MG63 (cell line): ENCODE results near the gene DAAM1. TPM values are rescaled to one million over a fixed set of nuclear protein-coding genes. Genes with fewer than 3 reads are reported as not detected.

Source experiments
- DNase-seq: peaks from one replicate; pipeline ENCODE4 v3.0.0-alpha.2; 2020
- H3K27me3 ChIP-seq: fragments of 250-450 bp; sonication (Bioruptor Pico); 2 replicates; pipeline ENCODE4 v1.5.1; 2020; ENCODE audit warnings: mild to moderate bottlenecking, moderate library complexity
- H3K36me3 ChIP-seq: fragments of 250-450 bp; sonication (Bioruptor Pico); 2 replicates; pipeline ENCODE4 v1.5.1; 2020; ENCODE audit warnings: mild to moderate bottlenecking, moderate library complexity
- H3K4me3 ChIP-seq: fragments of 250-450 bp; sonication (Bioruptor Pico); 2 replicates; pipeline ENCODE4 v1.5.1; 2020; ENCODE audit warnings: mild to moderate bottlenecking, moderate library complexity
- H3K9me3 ChIP-seq: fragments of 250-450 bp; sonication (Bioruptor Pico); 2 replicates; pipeline ENCODE4 v1.5.1; 2020; ENCODE audit warnings: mild to moderate bottlenecking, moderate library complexity
- total RNA-seq: library from RNA; depleted of rRNA; stranded (reverse); fragments of >200 nt; shearing (Covaris generic); gene quantifications from 2 replicates; pipeline ENCODE4 v1.2.3, GENCODE V29; 2014; ENCODE audit warnings: low replicate concordance

Gene DAAM1
- total RNA-seq, 1 experiment from 2014 or later: 5.2 TPM

DNA sequence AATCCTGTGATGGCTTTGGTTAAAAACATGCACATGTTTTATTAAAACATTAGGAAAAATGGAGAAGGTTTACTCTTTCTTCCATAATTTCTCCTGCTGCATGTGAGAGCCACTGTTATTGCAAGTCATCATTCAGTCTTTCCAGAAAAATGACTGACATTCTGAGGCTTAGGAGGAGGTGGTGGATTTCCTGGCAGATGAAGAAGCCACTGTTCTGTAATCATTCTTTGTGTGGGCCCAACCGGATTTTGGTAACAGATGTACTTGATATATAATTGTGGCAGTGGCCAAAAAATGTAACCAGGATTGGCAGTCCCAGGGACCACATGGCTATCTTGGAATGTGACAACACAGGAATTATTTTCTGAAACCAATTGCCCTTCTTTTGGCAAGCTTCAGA lies 120.2 kb downstream of the DAAM1 start:
- Histone ChIP-seq H3K27me3 (no peaks in the 10 kb centered on the region), H3K36me3 (no peaks in the 10 kb centered on the region), H3K9me3 (no peaks in the 10 kb centered on the region), H3K4me3 (no peak overlapping the region)
- DNase-seq: peak; percentile 23

DNA sequence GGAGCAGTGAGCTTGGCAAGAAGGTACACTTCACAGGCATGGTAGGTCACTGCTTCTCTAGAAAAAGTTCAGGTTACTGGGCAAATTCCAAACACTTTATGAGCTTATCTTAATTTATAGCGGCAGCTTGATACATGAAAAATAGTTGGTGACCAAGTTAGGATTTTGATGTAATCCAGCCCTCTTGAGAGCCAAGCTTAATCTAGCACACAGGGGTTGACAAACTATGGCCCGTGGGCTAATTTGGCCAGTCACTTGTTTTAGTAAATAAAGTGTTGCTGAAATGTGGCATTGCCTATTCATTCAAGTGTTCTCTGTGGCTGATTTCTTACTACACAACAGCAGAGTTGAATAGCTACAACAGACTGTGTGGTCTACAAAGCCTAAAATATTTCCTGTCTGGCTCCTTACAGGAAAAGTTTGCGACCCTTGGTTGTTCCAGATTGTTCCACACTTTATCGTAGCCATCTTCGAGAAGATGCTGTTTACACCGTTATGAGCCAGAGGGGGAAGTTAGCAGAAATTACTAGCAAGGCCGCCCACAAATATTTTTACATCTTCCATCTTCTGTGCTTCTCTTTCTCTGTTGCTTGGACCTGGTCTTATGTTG lies 120.9 kb downstream of the DAAM1 start:
- Histone ChIP-seq H3K36me3 (no peaks in the 10 kb centered on the region), H3K27me3 (no peaks in the 10 kb centered on the region), H3K4me3 (no peak overlapping the region), H3K9me3 (no peaks in the 10 kb centered on the region)
- no peak for DNase-seq

DNA sequence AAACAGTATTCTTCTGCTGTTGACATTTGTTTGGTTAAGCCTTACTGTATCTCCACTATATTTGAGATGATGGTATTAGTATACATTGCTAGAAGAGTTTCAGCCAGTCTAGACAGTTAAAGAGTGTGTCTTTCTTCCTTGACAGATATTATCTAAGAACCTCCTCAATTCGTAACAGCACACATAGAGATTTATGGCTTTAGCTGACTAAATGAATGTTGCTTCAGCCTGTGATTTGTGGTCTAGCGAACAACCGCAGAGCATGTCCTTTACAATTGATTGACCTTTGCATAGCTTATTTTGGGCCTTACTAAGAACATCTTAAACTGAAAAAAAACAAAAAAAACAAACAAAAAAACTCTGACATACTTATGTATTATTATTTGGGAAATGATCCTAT lies 122.2 kb downstream of the DAAM1 start:
- no peak for DNase-seq
- H3K27me3 ChIP-seq: no peaks in the 10 kb centered on the region
- H3K36me3 ChIP-seq: no peaks in the 10 kb centered on the region
- H3K9me3 ChIP-seq: no peaks in the 10 kb centered on the region
- no peak overlapping the region for H3K4me3 ChIP-seq

DNA sequence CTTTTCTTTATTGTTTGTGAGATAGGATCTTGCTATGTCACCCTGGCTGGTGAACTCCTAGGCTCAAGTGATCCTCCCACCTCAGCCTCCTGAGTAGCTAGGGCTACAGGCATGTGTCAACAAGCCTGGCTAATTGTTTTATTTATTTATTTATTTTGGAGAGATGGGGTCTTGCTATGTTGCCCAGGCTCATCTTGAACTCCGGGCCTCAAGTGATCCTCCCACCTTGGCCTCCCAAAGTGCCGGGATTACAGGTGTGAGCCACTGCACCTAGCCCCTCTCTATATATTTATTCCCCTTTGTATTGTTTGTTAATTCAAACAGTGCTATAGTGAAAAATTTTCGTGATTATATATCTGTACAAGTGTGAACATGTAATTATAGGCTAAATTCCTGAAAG lies 123.3 kb downstream of the DAAM1 start:
- Histone ChIP-seq H3K36me3 (no peaks in the 10 kb centered on the region), H3K9me3 (no peaks in the 10 kb centered on the region), H3K4me3 (no peak overlapping the region), H3K27me3 (no peaks in the 10 kb centered on the region)
- DNase-seq: no peak

DNA sequence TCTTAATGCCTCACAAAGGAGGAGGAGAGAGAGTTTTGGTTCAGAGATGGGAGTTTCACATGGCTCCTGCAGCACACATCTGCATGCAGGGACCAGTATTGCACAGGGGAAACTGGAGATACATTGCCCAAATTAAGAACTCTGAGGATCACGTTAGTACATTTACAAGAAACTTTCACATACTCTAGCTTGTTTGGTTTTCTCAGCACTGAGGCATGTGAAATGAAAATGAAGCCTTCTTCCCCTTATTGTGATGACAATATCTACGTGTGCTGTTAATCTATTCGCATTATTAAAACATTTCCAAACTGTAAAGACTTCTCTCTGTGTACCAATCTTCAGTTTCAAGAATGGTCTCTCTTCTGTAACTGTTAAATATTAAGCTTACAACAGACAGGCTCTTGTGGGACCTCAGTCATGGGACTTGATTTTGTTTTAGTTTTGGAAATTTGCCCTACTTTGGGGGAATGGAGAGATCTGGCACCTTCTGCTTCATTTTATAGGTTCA lies 124.7 kb downstream of the DAAM1 start:
- Histone ChIP-seq H3K27me3 (no peaks in the 10 kb centered on the region), H3K36me3 (no peaks in the 10 kb centered on the region), H3K4me3 (no peak overlapping the region), H3K9me3 (no peaks in the 10 kb centered on the region)
- no peak for DNase-seq

DNA sequence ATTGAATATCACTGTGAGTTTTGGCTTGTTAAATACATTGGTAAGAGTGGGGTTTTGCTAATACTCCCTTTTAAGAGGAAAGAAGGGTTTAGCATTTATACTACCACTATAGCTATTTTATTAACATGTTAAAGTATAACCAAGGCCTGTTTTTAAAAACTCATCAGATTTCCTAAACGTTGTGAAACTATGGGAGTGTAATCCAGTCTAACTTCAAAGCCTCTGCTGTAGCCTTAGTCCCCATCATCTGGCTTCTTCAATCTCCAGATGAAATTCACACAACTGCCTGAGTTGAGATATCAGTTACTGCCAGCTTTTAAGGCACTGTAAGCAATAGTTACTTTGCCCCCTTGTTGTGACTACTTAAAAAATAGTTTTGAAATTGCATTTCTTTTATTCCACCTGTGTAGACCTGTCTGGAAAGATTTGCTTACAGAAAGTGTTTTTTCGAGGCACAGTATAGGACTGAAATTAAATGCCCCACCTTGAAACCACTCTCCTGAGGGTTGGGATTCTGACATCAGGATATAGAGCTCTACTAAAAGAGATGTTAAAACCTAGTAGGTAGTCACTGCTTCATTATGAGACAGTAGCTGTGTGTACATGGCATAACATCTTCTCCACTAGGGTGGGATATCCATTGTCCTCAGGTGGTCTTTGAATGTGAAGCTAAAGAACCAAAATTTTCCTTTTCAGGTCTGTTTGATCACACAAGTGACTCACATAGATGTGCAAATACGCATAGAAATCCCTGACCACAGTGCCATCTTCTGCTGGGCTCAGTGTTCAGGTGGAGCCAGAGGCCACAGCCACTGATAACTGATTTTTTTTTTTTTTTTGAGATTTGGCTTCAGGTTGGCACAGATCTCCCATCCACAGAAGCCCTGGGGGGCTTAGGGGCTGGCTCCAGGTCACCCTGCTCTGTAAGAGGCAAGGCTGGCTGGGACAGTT lies 125.5 kb downstream of the DAAM1 start:
- no peak for DNase-seq
- H3K9me3 ChIP-seq: no peaks in the 10 kb centered on the region
- H3K4me3 ChIP-seq: no peak overlapping the region
- H3K36me3 ChIP-seq: no peaks in the 10 kb centered on the region
- H3K27me3 ChIP-seq: no peaks in the 10 kb centered on the region

DNA sequence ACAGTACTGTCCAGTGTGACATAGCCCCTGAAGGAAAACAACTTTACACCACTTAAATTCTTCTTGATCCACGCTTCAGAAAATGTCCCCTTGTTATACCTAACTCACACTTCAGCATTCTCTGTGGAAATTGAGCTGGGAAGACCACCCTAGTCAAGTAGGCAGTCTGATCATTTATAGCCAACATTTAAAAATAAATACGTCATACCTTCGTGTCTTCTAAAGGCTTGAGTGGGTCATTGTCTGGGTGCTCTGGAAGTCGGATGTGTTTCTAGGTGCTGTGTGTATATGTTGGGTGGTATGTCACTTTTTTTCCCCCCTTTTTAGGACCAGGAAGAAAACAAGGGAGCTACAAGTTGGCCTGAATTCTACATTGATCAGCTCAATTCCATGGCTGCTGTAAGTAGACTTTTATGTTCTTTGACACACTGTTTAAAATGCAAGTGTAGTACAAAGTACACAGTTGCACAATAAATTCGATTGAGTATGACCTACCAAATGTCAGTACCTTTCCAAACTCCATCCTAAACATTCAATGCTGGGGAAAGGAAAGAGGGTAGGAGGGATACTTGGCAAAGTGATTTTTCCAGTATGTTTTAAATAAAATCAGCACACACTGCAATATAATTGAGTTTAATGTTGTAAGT lies 126.6 kb downstream of the DAAM1 start:
- no peak for DNase-seq
- no peaks in the 10 kb centered on the region for H3K36me3 ChIP-seq
- H3K27me3 ChIP-seq: no peaks in the 10 kb centered on the region

DNA sequence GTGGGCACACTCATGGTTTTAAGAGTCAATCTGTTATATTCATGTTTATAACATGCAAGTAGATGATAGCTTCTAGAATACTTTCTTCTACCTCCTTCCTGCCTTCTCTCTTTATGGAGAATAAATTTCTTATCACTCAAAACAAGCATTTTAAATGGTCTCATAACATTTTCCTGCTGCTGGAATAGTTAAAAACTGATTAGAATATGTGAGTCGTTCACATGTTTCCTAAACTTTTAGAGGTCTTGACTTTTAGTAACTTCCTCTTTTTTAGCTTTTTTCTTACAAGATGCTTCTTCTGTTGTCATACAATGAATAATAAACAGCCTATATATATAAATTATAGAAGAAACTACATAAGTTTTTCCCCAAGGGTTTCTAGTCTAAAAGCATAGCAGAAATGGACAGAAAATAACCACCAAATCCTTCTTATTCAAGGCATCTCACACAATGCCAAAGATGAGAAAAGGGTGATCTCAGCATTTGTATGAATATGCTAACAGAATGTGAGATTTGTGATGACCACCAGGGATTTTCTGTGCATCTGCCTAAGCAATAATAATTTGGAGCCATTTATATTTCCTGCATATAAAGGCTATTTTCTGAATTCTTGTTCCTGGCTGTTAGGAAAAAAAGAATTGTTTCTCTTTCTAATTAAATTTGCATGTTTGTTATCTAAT lies 127.8 kb downstream of the DAAM1 start:
- Histone ChIP-seq H3K27me3 (no peaks in the 10 kb centered on the region), H3K9me3 (no peaks in the 10 kb centered on the region), H3K36me3 (no peaks in the 10 kb centered on the region), H3K4me3 (no peak overlapping the region)
- no peak for DNase-seq

More for the DNA sequence above, 126.6 kb downstream of the DAAM1 start:
- H3K4me3 ChIP-seq: no peak overlapping the region
- no peaks in the 10 kb centered on the region for H3K9me3 ChIP-seq

DNA sequence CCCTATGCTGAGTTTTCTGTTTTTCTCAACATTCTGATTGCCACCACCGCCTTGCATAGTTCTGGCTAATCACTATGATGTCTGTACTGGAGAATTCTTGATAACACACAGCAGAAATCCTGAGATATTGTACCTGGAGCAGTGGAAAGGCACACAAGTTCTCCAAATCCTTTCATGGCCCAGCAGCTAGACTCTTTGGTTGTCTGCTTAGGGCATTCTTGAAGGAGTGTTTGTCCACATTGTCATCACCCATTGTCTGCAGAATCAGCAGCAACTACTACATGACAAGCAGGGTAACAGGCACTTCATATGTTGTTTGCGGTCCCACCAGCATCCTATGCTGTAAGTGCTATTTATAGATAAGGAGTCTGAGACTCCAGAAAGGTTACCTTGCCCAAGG lies 128.9 kb downstream of the DAAM1 start:
- DNase-seq: no peak
- H3K36me3 ChIP-seq: no peaks in the 10 kb centered on the region
- no peak overlapping the region for H3K4me3 ChIP-seq
- H3K27me3 ChIP-seq: no peaks in the 10 kb centered on the region
- H3K9me3 ChIP-seq: no peaks in the 10 kb centered on the region

DNA sequence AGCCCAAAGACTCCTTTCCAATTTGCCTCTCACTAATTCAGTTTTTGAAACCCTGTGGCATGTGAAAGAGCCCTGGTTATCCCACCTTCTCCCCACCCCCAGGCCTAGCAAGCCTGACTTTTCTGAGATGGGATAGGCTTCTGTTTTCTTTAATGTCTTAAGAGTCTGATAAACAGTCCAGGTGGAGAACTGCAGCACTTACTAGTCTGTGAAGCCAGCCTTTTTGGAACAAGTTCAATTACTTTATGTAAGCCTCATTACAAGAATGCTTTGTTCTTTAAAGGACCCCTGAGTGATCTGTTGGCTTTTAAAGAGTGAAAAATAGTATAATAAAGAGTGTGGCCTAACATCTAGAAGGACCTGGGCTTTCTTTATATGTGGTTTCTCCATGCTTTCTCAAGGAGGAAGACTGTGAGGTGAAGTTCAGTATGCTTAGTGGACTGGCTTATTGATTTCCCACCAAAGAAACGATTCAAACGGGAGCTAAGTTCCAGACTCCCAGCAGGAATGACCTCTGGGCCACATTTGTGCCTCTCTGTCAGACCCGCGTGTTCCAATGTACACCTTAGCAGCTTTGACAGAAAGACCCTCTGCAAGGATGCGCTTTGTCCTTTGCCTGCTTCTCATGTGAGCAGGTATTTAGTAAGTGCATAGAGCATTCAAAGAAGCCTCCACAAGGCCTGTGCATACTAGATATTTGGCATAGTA lies 129.5 kb downstream of the DAAM1 start:
- H3K4me3 ChIP-seq: no peak overlapping the region
- no peaks in the 10 kb centered on the region for H3K36me3 ChIP-seq
- DNase-seq: no peak
- no peaks in the 10 kb centered on the region for H3K27me3 ChIP-seq
- H3K9me3 ChIP-seq: no peaks in the 10 kb centered on the region

DNA sequence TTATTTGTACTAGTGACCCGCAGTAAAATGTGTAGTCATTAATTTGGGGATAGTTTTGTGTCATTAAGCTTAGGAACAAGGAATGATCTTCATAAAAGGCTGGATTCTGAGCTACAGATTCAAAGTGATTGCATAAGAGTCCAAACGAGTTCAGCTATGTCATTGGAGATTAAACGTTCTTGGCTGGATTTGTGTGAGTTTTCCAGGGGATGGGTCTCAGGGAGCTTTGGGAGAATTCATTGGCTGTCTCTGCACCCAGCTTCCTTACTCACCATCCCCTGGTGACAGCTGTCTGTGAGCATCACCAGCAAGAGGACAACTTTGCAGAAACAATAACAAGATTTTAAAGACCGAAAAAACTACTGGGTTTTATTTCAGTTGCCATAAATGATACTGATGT lies 130.4 kb downstream of the DAAM1 start:
- H3K36me3 ChIP-seq: no peaks in the 10 kb centered on the region
- H3K9me3 ChIP-seq: no peaks in the 10 kb centered on the region
- DNase-seq: no peak
- H3K4me3 ChIP-seq: no peak overlapping the region
- H3K27me3 ChIP-seq: no peaks in the 10 kb centered on the region

DNA sequence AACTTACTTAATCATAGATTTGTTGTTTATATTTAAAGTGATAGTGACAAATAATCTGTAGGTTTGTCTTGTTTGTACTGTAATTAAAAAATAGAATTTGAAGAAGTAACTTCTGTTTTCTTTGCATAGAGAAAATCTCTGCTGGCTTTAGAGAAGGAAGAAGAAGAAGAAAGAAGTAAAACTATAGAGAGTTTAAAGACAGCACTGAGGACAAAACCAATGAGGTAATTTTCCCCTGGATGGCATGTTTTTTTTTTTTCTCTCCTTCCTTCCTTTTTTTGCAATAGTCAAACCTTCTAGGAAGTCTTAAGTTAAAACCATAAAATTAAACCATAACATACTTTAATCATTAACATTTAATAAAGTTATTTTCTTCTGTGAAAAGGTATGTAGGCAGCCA lies 131.9 kb downstream of the DAAM1 start:
- Histone ChIP-seq H3K36me3 (no peaks in the 10 kb centered on the region), H3K27me3 (no peaks in the 10 kb centered on the region), H3K4me3 (no peak overlapping the region), H3K9me3 (no peaks in the 10 kb centered on the region)
- DNase-seq: no peak

DNA sequence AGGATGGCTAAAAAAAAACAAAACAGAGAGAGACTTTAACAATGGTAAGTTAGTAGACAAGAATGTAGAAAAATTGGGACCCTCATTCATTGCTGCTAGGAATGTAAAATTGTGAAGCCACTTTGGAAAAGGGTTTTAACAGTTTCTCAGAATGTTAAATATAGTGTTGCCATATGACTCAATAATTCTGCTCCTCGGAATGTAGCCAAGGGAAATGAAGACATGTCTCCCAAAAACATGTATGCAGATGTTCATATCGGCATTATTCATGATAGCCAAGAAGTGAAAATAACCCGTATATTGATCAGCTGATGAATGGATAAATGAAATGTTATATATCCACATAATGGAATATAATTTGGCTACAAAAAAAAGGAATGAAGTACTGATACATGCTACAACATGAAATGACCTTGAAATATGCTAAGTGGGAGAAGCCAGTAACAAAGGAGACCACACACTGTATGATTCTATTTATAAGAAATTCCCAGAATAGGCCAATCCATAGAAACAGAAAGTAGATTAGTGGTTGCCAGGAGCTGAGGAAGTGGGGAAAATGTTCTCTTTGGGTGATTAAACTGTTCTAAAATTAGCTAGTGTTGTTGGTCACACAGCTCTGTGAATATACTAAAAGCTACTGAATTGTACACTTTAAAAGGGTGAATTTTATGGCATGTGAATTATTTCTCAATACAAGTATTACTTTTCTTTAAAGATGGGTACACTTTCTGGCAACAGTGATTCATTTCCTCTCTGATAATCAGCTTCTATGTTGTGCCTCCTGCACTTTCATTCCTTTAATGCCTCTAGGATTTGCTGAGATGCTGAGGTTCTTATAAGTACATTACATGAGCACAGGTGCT lies 132.5 kb downstream of the DAAM1 start:
- no peak overlapping the region for H3K4me3 ChIP-seq
- no peak for DNase-seq
- no peaks in the 10 kb centered on the region for H3K9me3 ChIP-seq
- no peaks in the 10 kb centered on the region for H3K27me3 ChIP-seq
- no peaks in the 10 kb centered on the region for H3K36me3 ChIP-seq

DNA sequence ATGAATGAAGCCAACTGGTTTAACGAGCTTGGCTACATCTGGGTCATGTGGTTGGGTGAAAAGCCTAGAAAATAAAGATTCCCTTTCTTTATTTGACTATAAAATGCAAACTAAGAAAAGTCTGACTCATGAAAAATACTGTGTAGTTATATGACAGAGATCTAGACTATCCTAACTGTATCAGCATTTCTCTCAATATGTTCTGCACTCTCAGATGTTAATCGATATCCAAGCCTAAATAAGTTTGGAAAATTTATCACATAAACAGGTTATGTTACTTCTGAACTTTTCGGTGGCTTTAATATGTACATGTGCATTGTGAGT lies 133.1 kb downstream of the DAAM1 start:
- Histone ChIP-seq H3K9me3 (no peaks in the 10 kb centered on the region), H3K36me3 (no peaks in the 10 kb centered on the region), H3K27me3 (no peaks in the 10 kb centered on the region), H3K4me3 (no peak overlapping the region)
- DNase-seq: no peak

DNA sequence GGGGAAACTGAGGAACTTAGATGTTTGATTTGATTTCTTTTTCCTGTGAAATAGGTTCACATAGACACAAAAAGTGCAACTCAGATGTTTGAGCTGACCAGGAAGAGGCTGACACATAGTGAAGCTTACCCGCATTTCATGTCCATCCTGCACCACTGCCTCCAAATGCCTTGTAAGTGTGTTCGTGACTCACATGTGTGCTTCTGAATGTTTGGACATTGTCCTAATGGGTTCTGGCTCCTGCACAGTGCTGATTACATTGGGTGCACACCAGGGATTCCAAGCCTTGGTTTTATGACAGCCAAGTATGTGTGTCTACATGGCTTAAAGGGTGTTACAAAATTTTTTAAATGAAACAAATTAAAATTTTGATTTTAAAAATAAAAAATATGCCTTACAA lies 137.4 kb downstream of the DAAM1 start:
- Histone ChIP-seq H3K9me3 (no peaks in the 10 kb centered on the region), H3K36me3 (no peaks in the 10 kb centered on the region), H3K4me3 (no peak overlapping the region), H3K27me3 (no peaks in the 10 kb centered on the region)
- DNase-seq: no peak

DNA sequence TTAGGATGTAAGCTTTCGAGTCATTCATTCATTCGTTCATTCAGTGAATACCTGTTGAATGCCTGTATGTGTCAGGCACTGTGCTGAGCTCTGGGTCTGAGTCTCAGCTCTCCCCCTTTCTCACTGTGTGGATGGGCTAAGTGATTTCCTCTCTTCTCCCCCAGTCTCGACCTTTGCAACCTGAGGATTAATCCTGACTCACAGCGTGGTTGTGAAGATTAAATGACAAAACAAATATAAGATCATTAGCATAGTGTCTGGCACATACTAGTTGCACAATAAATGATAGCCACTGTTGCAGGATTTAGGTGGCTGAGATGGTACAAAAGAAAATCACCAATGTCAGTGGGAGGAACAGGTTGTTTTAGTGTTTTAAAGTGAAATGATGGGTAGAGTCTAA lies 140.0 kb downstream of the DAAM1 start:
- Histone ChIP-seq H3K36me3 (no peaks in the 10 kb centered on the region), H3K27me3 (no peaks in the 10 kb centered on the region), H3K9me3 (no peaks in the 10 kb centered on the region), H3K4me3 (no peak overlapping the region)
- no peak for DNase-seq
